Measurements from ENCODE around the gene CDC42EP4. TPM values are rescaled to one million over a fixed set of nuclear protein-coding genes. Genes with fewer than 3 reads are reported as not detected.
"Not testable (repeated sequence)": the region's sequence is repeated elsewhere in the genome, so short reads cannot be mapped to it uniquely, and the experiment has no call there.

Gene CDC42EP4
- total RNA-seq, 6 donors from 2014 or later = 28.3 to 65.7 (median 52.9) TPM

- TF ChIP-seq POLR2AphosphoS5 (IDR thresholded peaks at IDR 0.05) (no peak), POLR2A (IDR thresholded peaks at IDR 0.05) (no peak), CTCF (IDR thresholded peaks at IDR 0.05) (no peak), EP300 (IDR thresholded peaks at IDR 0.05) (no peak)
- ATAC-seq (ENCODE audit: low FRiP score in 2 of 2) (peak in 1 of 2 donors; percentile 17), DNase-seq (peak in 1 of 2 donors; percentile 48)
- peaks cover 0 to 12% (median 10%) of the 10 kb centered on the region in 4 donors for H3K4me1 ChIP-seq
- no peaks in the 10 kb centered on the region for H3K36me3 ChIP-seq
- no peaks in the 10 kb centered on the region for H3K9me3 ChIP-seq
- no peak overlapping the region for H3K27ac ChIP-seq
- 73 to 75% methylated on average over 8 to 12 of the region's 12 CpGs for WGBS, 2 donors
- H3K27me3 ChIP-seq = no peaks in the 10 kb centered on the region
- no peak overlapping the region for H3K4me3 ChIP-seq
Measured at GRCh38 chr17:73334771-73335513, 23.1 kb upstream of the CDC42EP4 start.

DNA sequence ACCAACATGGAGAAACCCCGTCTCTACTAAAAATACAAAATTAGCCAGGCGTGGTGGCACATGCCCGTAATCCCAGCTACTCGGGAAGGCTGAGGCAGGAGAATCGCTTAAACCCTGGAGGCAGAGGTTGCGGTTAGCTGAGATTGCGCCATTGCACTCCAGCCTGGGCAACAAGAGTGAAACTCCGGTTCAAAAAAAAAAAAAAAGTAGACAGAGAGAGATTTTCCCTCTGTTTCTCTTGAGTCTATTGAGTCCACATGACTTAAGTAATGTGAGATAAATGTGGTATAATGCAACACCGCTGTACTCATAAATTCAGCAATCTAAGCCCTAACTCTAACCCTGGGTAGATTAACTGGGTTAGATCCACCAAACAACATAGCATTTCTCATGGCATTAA lies 21.6 kb upstream of the CDC42EP4 start:
- 46 to 71% methylated on average over 9 of the region's 9 CpGs for WGBS, 2 donors
- not testable (repeated sequence) for H3K9me3 ChIP-seq, H3K4me3 ChIP-seq, H3K27me3 ChIP-seq, H3K36me3 ChIP-seq
- DNase-seq (peak in 1 of 2 donors; percentile 77), ATAC-seq (ENCODE audit: low FRiP score in 2 of 2) (peak in 1 of 2 donors; percentile 41)
- Histone ChIP-seq H3K4me1 (peaks cover 0 to 11% (median 5%) of the 10 kb centered on the region in 4 donors), H3K27ac (peak overlapping the region in 2 of 4 donors; percentile 8 to 40)

- H3K36me3 ChIP-seq = no peaks in the 10 kb centered on the region
- WGBS, 2 donors = 54 to 60% methylated on average over 3 of the region's 3 CpGs
Measured at GRCh38 chr17:73331060-73331459, 19.3 kb upstream of the CDC42EP4 start.

GRCh38 chr17:73327676-73328075 lies 15.9 kb upstream of the CDC42EP4 start:
- TF ChIP-seq EP300 (IDR thresholded peaks at IDR 0.05) (no peak), CTCF (IDR thresholded peaks at IDR 0.05) (no peak), POLR2AphosphoS5 (IDR thresholded peaks at IDR 0.05) (no peak), POLR2A (IDR thresholded peaks at IDR 0.05) (no peak)
- H3K4me3 ChIP-seq = no peak overlapping the region
- no peak for DNase-seq

More at GRCh38 chr17:73331060-73331459, 19.3 kb upstream of the CDC42EP4 start:
- Histone ChIP-seq H3K4me1 (peaks cover 0 to 6% (median 5%) of the 10 kb centered on the region in 4 donors), H3K27ac (no peak overlapping the region), H3K27me3 (no peaks in the 10 kb centered on the region), H3K4me3 (no peak overlapping the region), H3K9me3 (no peaks in the 10 kb centered on the region)
- TF ChIP-seq POLR2AphosphoS5 (IDR thresholded peaks at IDR 0.05) (no peak), EP300 (IDR thresholded peaks at IDR 0.05) (no peak), CTCF (IDR thresholded peaks at IDR 0.05) (no peak)
- ATAC-seq (ENCODE audit: low FRiP score in 2 of 2) (no peak), DNase-seq (no peak)

GRCh38 chr17:73325527-73325842 lies 13.7 kb upstream of the CDC42EP4 start:
- DNase-seq (no peak), ATAC-seq (ENCODE audit: low FRiP score in 2 of 2) (peak; percentile 53 to 90)
- Histone ChIP-seq H3K4me1 (no peaks in the 10 kb centered on the region), H3K27me3 (no peaks in the 10 kb centered on the region), H3K4me3 (no peak overlapping the region), H3K9me3 (no peaks in the 10 kb centered on the region), H3K36me3 (no peaks in the 10 kb centered on the region), H3K27ac (no peak overlapping the region)
- 39 to 48% methylated on average over 4 of the region's 4 CpGs for WGBS, 2 donors
- TF ChIP-seq CTCF (IDR thresholded peaks at IDR 0.05) = peak in 1 of 6 experiments; percentile 17
- peak in 1 of 4 donors; percentile 5 for TF ChIP-seq EP300 (IDR thresholded peaks at IDR 0.05)
- no peak for TF ChIP-seq POLR2A (IDR thresholded peaks at IDR 0.05)
- peak; percentile 29 to 57 for TF ChIP-seq POLR2AphosphoS5 (IDR thresholded peaks at IDR 0.05)

More at GRCh38 chr17:73327676-73328075, 15.9 kb upstream of the CDC42EP4 start:
- no peaks in the 10 kb centered on the region for H3K4me1 ChIP-seq
- WGBS, 2 donors = 87 to 92% methylated on average over 7 of the region's 7 CpGs
- no peak for ATAC-seq (ENCODE audit: low FRiP score in 2 of 2)
- H3K9me3 ChIP-seq = no peaks in the 10 kb centered on the region
- no peak overlapping the region for H3K27ac ChIP-seq
- no peaks in the 10 kb centered on the region for H3K36me3 ChIP-seq
- no peaks in the 10 kb centered on the region for H3K27me3 ChIP-seq

Measured in upper lobe of left lung (tissue), 6 donors.